Stimulated activated naive CD8-positive, alpha-beta T cell treated with anti-CD3 and anti-CD28 coated beads, Interleukin-15, Interleukin-2, amounts not matched to agents 100 ng/mL and 50 ng/mL, for 24 hours (primary cell): ENCODE results near the gene LRRTM3.

Experiments used
- H3K27ac Mint-ChIP-seq: one replicate; pipeline ENCODE4 v1.8.0; 2021; ENCODE audit warnings: mild to moderate bottlenecking, mixed read lengths
- H3K27me3 Mint-ChIP-seq: one replicate; pipeline ENCODE4 v1.8.0; 2021; ENCODE audit warnings: mixed read lengths
- H3K36me3 Mint-ChIP-seq: one replicate; pipeline ENCODE4 v1.8.0; 2021; ENCODE audit warnings: low read depth, mixed read lengths
- H3K4me1 Mint-ChIP-seq: one replicate; pipeline ENCODE4 v1.8.0; 2021; ENCODE audit warnings: low read depth, mixed read lengths
- H3K4me3 Mint-ChIP-seq: one replicate; pipeline ENCODE4 v1.8.0; 2021; ENCODE audit warnings: mild to moderate bottlenecking, mixed read lengths
- H3K9me3 Mint-ChIP-seq: one replicate; pipeline ENCODE4 v1.8.0; 2021; ENCODE audit warnings: mixed read lengths

Gene LRRTM3

DNA sequence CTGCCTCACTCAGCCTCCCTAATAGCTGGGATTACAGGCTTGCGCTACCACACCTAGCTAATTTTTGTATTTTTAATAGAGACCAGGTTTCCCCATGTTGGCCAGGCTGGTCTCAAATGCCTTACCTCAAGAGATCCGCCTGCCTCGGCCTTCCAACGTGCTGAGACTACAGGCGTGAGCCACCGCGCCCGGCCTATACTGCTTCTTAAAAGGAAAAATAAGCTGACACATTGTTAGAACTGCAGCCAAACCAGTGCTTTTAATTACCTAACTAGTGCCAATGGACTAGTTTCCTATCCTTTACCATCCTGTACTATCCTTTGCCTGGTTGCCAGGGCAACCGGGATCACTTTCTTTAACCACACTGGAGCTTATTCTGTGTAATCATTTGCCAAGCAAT, 108.0 kb downstream of the LRRTM3 start:
- H3K27me3 Mint-ChIP-seq, result no peaks in the 10 kb centered on the region
- H3K36me3 Mint-ChIP-seq, result no peaks in the 10 kb centered on the region
- H3K4me1 Mint-ChIP-seq, result no peaks in the 10 kb centered on the region
- H3K9me3 Mint-ChIP-seq, result peaks cover 7% of the 10 kb centered on the region
- H3K4me3 Mint-ChIP-seq, result no peak overlapping the region
- H3K27ac Mint-ChIP-seq, result no peak overlapping the region

DNA sequence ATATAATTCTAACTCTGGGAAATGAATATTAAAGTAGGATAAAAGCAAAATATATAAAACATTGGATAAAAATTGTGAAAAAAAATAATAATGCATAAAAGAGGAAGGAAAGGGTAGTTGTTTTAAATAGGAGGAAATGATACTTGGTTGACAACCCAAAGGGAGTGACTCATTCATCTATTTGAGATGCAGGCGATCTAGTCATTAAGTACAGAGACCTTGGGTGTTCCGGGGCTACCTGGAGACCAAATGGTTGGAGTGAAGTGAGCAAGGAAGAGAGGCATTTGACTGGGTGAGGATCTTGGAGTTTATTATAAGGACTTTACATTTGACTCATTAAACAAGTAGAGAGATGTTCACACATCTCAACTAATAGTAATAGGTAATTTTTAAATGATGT, 111.0 kb downstream of the LRRTM3 start:
- peaks cover 7% of the 10 kb centered on the region for H3K9me3 Mint-ChIP-seq
- H3K4me1 Mint-ChIP-seq, result no peaks in the 10 kb centered on the region
- H3K27me3 Mint-ChIP-seq, result no peaks in the 10 kb centered on the region
- H3K36me3 Mint-ChIP-seq, result no peaks in the 10 kb centered on the region
- H3K27ac Mint-ChIP-seq, result no peak overlapping the region
- H3K4me3 Mint-ChIP-seq, result no peak overlapping the region

DNA sequence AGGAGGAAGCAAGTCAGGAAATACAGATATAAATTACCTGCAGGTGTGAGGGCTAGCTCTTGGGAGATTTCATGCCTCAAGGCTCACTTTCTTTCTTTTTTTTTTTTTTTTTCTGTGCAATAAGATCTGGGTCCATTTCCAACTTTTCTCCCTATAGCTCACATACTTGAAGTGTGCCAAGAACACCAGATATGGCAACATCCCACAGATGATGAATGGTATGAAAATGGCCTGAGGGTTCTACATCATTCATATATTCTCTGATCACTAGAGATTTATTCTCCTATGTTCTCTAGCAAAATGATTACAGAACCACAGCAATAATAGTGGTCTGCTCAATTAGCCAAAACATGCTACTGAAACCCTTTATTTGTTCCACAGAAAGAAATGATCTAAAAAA, 117.2 kb downstream of the LRRTM3 start:
- Mint-ChIP-seq H3K27ac (no peak overlapping the region), H3K9me3 (no peaks in the 10 kb centered on the region), H3K36me3 (no peaks in the 10 kb centered on the region), H3K4me3 (no peak overlapping the region), H3K4me1 (no peaks in the 10 kb centered on the region), H3K27me3 (no peaks in the 10 kb centered on the region)

GRCh38 chr10:67045404-67045803, 119.6 kb downstream of the LRRTM3 start:
- Mint-ChIP-seq H3K4me3 (no peak overlapping the region), H3K27me3 (no peaks in the 10 kb centered on the region), H3K27ac (no peak overlapping the region), H3K4me1 (no peaks in the 10 kb centered on the region), H3K9me3 (no peaks in the 10 kb centered on the region), H3K36me3 (no peaks in the 10 kb centered on the region)

- Mint-ChIP-seq H3K4me3 (no peak overlapping the region), H3K9me3 (no peaks in the 10 kb centered on the region), H3K27me3 (no peaks in the 10 kb centered on the region), H3K36me3 (no peaks in the 10 kb centered on the region), H3K27ac (no peak overlapping the region), H3K4me1 (no peaks in the 10 kb centered on the region)
These were observed 120.7 kb downstream of the LRRTM3 start for GRCh38 chr10:67046507-67046906.

- H3K4me3 Mint-ChIP-seq, result no peak overlapping the region
- no peaks in the 10 kb centered on the region for H3K27me3 Mint-ChIP-seq
- no peaks in the 10 kb centered on the region for H3K9me3 Mint-ChIP-seq
- no peaks in the 10 kb centered on the region for H3K36me3 Mint-ChIP-seq
- no peak overlapping the region for H3K27ac Mint-ChIP-seq
- no peaks in the 10 kb centered on the region for H3K4me1 Mint-ChIP-seq
These were observed 124.2 kb downstream of the LRRTM3 start for GRCh38 chr10:67049988-67050387.

DNA sequence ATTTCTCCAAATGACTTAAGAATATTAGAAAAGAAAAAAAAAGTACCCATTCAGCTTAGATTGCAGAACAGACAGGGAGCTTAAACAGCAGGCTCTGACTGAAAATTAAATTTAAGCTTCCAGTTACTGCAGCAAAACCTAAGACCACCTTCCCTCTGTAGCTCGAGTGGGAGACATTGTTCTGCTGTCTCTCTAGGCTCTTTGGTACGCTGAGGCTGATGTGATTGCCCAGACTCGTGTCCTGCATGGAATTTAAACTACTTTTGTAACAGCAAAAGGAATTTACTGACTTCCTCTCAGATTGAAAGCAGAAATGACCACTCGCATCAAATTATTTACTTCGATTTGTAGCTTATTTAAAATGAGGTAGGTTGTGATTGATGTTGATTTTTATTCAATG, 124.6 kb downstream of the LRRTM3 start:
- no peaks in the 10 kb centered on the region for H3K9me3 Mint-ChIP-seq
- no peak overlapping the region for H3K27ac Mint-ChIP-seq
- no peak overlapping the region for H3K4me3 Mint-ChIP-seq
- no peaks in the 10 kb centered on the region for H3K4me1 Mint-ChIP-seq
- H3K36me3 Mint-ChIP-seq, result no peaks in the 10 kb centered on the region
- no peaks in the 10 kb centered on the region for H3K27me3 Mint-ChIP-seq

DNA sequence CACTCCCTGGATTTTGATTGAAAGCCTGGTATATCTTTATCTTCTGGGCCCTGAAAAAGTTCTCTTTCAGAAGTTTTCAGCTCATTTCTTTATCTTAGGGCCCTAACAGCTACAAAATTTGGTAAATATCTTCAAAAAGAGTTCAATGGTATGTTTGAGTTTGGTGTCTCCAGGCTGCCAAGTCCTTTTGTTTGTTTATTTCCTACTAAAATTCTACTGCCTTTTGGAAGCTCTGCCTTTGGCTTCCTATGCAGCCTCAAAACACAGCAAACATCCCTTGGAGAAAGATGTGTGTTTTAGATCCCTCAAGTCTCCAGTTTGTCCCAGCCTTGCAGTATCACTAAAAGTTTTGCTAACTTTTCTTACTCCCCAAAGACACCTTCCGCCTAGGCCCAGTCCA, 146.8 kb downstream of the LRRTM3 start:
- Mint-ChIP-seq H3K27ac (no peak overlapping the region), H3K27me3 (no peaks in the 10 kb centered on the region), H3K36me3 (no peaks in the 10 kb centered on the region), H3K4me3 (no peak overlapping the region), H3K4me1 (no peaks in the 10 kb centered on the region), H3K9me3 (no peaks in the 10 kb centered on the region)

GRCh38 chr10:67075491-67075971, 149.7 kb downstream of the LRRTM3 start:
- Mint-ChIP-seq H3K27ac (no peak overlapping the region), H3K4me1 (no peaks in the 10 kb centered on the region), H3K36me3 (no peaks in the 10 kb centered on the region), H3K9me3 (no peaks in the 10 kb centered on the region), H3K4me3 (no peak overlapping the region), H3K27me3 (no peaks in the 10 kb centered on the region)

- H3K4me3 Mint-ChIP-seq, result no peak overlapping the region
- H3K4me1 Mint-ChIP-seq, result no peaks in the 10 kb centered on the region
- H3K9me3 Mint-ChIP-seq, result no peaks in the 10 kb centered on the region
- H3K27ac Mint-ChIP-seq, result no peak overlapping the region
- H3K27me3 Mint-ChIP-seq, result no peaks in the 10 kb centered on the region
- no peaks in the 10 kb centered on the region for H3K36me3 Mint-ChIP-seq
These were observed 150.3 kb downstream of the LRRTM3 start for GRCh38 chr10:67076144-67076543.

DNA sequence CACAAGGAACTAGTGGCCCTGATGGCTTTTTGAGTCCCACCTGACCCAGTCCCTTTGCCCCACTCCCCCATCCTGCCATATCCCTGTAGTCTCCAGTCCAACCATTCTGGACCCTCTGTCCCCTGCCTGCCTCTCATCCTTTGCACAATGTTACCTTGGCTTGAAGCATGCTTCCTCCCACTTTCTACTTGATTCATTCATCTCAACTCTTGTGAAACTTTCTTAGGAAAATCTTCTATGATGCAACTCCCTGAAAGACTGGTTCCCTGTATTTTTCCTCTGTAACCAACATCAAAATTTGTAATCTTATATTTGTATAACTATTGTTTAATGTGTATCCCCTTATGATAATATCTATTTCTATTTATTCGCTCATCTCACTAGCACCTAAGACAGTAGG, 151.5 kb downstream of the LRRTM3 start:
- H3K9me3 Mint-ChIP-seq, result no peaks in the 10 kb centered on the region
- H3K27me3 Mint-ChIP-seq, result no peaks in the 10 kb centered on the region
- H3K4me1 Mint-ChIP-seq, result no peaks in the 10 kb centered on the region
- no peak overlapping the region for H3K4me3 Mint-ChIP-seq
- H3K36me3 Mint-ChIP-seq, result no peaks in the 10 kb centered on the region
- H3K27ac Mint-ChIP-seq, result no peak overlapping the region

DNA sequence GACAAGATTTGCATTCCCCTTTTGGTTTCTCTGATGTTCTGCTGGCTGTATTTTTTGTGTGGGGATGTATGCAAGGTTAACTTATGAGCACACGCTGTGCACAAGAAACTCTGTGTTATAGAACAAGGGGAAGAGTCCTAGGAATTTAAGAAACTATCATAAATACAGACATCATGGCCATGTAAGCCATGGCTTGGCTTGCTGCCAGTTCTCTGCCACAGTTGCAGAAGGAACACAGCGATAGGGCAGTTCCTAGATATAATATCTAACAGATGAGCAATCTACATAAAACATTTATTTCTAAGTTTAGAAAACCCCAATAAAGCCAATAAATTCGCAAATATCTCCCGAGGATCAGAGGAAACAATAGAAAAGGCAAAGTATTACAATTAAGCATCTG, 153.3 kb downstream of the LRRTM3 start:
- Mint-ChIP-seq H3K4me1 (no peaks in the 10 kb centered on the region), H3K27ac (no peak overlapping the region), H3K4me3 (no peak overlapping the region), H3K9me3 (no peaks in the 10 kb centered on the region), H3K36me3 (no peaks in the 10 kb centered on the region), H3K27me3 (no peaks in the 10 kb centered on the region)

- no peaks in the 10 kb centered on the region for H3K4me1 Mint-ChIP-seq
- H3K27me3 Mint-ChIP-seq, result peaks cover 4% of the 10 kb centered on the region
- no peaks in the 10 kb centered on the region for H3K36me3 Mint-ChIP-seq
- no peak overlapping the region for H3K27ac Mint-ChIP-seq
- H3K4me3 Mint-ChIP-seq, result no peak overlapping the region
- H3K9me3 Mint-ChIP-seq, result peaks cover 4% of the 10 kb centered on the region
These were observed 160.7 kb downstream of the LRRTM3 start for GRCh38 chr10:67086327-67087134.

GRCh38 chr10:67087135-67087425, 161.2 kb downstream of the LRRTM3 start:
- H3K4me1 Mint-ChIP-seq, result no peaks in the 10 kb centered on the region

DNA sequence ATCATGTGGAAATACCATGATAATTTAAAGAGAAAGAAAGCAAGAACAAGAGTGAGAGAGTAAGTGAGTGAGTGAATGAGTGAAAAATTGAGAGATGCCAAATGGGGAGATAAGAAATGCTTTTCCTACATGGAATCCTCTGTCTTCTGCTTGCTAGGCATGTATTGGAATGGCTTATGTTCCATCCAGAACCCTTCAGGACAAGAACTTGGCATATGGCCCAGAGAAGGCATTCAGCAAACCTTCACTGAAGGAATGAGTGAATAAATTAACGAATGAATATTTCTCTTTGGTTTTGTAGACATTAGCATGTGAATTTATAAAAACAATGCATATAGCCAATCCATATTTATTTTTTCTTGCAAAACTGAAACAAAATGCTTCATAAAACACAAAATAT, 162.2 kb downstream of the LRRTM3 start:
- Mint-ChIP-seq H3K9me3 (peaks cover 4% of the 10 kb centered on the region), H3K27ac (no peak overlapping the region), H3K4me3 (no peak overlapping the region), H3K36me3 (no peaks in the 10 kb centered on the region), H3K27me3 (peaks cover 4% of the 10 kb centered on the region), H3K4me1 (no peaks in the 10 kb centered on the region)

More at GRCh38 chr10:67087135-67087425, 161.2 kb downstream of the LRRTM3 start:
- H3K36me3 Mint-ChIP-seq, result no peaks in the 10 kb centered on the region
- H3K9me3 Mint-ChIP-seq, result peaks cover 4% of the 10 kb centered on the region
- no peak overlapping the region for H3K4me3 Mint-ChIP-seq
- H3K27me3 Mint-ChIP-seq, result peaks cover 4% of the 10 kb centered on the region
- H3K27ac Mint-ChIP-seq, result no peak overlapping the region

GRCh38 chr10:67095531-67095930, 169.7 kb downstream of the LRRTM3 start:
- H3K4me1 Mint-ChIP-seq, result no peaks in the 10 kb centered on the region
- H3K27ac Mint-ChIP-seq, result no peak overlapping the region
- H3K4me3 Mint-ChIP-seq, result no peak overlapping the region
- no peaks in the 10 kb centered on the region for H3K27me3 Mint-ChIP-seq
- H3K36me3 Mint-ChIP-seq, result no peaks in the 10 kb centered on the region
- H3K9me3 Mint-ChIP-seq, result no peaks in the 10 kb centered on the region
